HG02642 (cell line): ENCODE data around the gene MED13L.
"Not testable (repeated sequence)": the region's sequence is repeated elsewhere in the genome, so short reads cannot be mapped to it uniquely, and the experiment has no call there.

Experiments
- ATAC-seq: cut with Tn5 transposase; IDR thresholded peaks from one replicate; pipeline ENCODE4 v1.9.1; 2021; ENCODE audit warnings: mild to moderate bottlenecking; ENCODE audit not compliant: unreplicated experiment, poor library complexity

MED13L gene

DNA sequence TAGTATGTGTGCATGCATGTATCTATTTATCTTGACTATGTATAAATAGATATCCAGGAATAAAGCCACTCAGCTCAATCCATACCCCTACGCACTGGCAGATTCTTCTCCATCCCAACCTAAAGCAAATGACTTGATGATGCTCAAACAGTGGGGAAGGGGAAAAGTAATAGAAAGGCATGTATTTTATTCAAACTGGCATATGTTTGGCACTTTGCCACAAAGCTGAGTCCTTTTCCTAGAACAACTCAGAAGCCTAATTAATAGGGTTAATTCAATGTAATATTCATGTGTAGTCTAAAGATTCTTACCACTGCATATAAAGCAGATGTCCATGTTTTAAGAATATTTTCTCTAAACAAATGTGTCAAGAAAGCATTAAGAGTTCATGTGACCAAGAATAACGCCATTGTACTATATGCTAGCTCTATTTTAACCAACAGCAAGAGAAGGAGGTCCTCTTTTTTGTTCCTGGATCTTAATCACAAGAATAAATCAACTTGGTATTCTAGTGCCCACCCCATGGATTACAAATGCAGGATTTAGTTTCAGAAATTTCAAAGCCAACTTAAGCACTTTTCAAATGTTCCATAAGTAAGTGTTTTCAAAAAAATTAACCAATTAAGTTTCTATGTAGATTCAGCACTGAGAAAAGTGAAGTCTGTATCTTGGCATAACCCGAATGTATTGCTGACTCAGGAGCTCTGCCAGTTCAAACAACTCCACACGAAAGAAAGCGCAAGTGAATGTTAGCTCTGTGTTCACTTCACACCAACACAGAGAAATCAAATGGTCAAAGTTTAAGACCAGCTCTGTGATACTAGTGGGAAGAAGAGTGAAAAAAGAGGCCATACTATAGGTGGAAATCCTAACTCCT is 233.6 kb downstream of the MED13L start:
- ATAC-seq: no peak

GRCh38 chr12:116040402-116040801 is 237.1 kb downstream of the MED13L start:
- no peak for ATAC-seq

GRCh38 chr12:116039081-116039480 is 238.4 kb downstream of the MED13L start:
- no peak for ATAC-seq

DNA sequence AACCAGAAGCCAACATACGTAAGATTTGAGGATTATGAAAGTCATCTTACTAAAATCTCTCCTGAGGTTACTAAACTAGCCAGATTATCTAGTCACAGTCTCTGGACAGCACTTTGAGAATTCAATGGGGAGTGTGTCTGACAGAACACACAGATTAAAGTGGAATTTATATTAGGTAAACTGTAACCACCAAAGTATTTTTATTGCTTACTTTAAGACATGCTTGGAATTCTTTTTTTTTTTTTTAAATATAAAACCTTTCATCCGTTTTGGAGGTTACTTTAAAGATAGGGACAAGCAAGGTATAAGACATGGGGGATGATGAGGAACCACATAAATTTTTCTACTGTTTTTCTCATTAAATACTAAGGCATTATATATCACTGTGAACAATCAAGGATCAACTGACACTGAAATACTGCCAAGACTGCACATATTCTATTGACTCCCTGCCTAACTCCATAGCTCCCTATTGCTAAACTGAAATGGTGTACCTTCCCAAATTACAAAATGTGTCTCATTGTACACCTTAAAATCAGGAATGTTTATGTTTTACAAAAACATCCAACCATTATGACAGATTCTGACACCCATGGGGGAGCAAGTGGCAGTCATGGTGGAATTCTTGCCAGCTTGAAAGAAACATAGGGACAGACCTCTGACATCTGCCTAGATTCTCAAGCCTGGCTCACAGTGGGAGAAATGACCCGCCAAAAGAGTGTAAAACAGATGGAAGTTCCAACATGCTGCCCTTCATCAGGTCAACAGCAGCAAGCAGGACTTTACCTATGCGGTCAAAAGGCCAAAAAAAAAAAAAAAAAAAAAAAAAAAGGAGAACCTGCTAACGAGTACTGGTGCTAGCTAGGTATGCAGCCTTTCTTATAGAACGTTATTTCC is 239.3 kb downstream of the MED13L start:
- no peak for ATAC-seq

- ATAC-seq: no peak
Measured at GRCh38 chr12:116033765-116034164, 243.7 kb downstream of the MED13L start.

DNA sequence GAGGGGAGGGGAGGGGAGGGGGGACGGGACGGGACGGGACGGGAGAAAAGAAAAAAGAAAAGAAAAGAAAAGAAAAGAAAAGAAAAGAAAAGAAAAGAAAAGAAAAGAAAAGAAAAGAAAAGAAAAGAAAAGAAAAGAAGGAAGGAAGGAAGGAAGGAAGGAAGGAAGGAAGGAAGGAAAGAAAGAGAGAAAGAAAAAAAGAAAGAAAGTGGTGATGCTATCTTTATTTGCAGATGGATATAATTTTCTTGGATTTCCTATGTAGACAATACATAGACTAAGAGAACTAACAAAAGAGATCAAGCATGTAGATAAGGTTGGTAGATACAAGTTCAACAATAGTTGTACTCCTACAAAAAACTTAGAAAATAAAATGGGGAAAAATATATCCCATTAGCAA is 245.9 kb downstream of the MED13L start:
- ATAC-seq: not testable (repeated sequence)

- no peak for ATAC-seq
Measured at GRCh38 chr12:116028619-116029018, 248.9 kb downstream of the MED13L start.

DNA sequence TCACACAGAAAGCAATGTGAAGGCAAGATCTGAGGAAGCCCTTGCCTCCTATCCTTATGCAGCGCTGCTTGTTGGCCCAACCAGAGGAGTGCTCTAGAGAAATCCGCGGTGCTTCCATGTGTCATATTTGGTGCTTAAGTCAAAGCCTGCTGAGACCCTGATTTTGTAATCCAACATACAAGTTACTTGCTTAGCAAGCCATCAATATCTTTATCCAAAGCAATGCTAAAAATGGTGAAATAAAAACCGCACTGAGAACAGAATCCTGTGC is 250.0 kb downstream of the MED13L start:
- ATAC-seq: no peak

DNA sequence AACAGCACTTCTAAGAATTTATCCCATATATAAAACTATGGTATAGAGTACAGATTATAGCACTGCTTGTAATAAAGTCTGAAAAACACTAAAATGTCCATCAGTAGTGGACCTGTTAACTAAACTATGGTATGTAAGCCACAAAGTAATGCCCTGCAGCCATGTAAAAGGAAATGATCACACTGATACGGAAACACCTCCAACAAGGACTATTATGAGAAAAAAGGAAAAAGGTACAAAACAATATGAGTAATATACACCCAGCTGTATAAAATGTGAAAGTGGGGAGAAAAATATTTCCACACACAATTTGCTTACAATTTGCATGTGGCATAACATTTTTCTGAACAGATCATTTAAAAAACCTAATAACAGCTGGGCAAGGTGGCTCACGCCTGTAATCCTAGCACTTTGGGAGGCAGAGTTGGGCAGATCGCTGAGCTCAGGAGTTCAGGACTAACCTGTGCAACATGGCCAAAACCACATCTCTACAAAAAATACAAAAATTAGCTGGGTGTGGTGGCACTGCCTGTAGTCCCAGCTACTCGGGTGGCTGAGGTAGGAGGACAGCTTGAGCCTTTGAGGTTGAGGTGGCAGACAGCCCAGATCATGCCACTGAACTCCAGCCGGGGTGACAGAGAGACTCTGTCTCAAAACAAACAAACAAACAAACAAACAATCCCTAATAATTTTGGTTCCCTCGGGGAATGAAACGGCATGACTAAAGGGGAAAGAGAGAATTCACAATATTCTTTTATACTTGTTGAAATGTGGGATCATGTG is 250.5 kb downstream of the MED13L start:
- no peak for ATAC-seq

DNA sequence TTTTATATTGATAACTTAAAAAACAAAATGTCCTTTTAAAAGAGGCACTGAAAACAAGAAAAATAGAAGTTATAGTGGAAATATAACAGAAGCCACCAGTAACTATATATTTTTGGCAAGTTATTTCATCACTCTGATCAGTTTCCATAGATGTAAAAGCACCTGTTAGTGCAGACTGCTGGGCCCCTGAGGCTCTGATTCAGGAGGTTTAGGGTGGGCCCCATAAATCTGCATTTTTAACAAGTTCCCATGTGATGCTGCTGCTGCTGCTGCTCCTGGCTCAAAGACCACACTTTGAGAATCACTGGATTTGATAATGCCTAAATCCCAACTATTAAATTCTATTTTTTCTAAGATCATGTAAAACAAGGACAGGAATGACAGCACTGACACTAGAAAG is 251.1 kb downstream of the MED13L start:
- ATAC-seq: no peak

DNA sequence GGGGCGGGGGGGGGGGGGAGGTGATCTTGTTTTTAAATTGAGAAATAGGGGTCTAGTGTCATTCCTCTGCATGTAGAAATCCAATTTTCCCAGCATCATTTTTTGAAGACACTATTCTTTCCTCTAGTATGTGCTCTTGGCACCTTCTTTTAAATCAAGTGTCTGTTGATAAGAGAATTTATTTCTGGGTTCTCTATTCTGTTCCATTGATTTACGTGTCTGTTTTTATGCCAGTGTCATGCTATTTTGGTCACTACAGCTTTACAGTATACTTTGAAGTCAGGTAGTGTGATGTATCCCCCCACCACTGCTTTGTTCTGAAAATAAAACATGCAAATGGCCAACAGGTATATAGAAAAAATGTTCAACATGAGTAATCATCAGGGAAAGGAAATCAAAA is 252.7 kb downstream of the MED13L start:
- ATAC-seq: no peak

GRCh38 chr12:116019415-116019814 is 258.1 kb downstream of the MED13L start:
- no peak for ATAC-seq

GRCh38 chr12:116018282-116018681 is 259.2 kb downstream of the MED13L start:
- no peak for ATAC-seq

DNA sequence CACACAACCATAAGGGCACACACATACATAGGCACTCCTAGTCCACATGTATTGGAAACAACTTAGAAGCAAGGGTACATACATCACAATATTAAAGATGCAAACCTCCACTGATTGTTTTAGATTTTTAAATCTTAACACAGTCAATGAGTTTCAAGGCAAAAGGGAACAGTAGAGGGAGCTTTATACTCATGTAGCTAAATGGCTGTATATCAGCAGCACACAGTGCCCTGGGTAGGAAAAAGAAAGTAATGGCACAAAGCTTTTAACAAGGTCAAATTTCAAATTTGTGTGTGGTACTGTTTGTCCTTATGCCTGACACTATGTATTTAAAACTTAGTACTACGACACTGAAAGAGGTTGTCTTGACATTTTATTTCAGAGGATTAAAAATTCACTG is 262.0 kb downstream of the MED13L start:
- no peak for ATAC-seq

- ATAC-seq: no peak
Measured at GRCh38 chr12:116012757-116013156, 264.7 kb downstream of the MED13L start.

DNA sequence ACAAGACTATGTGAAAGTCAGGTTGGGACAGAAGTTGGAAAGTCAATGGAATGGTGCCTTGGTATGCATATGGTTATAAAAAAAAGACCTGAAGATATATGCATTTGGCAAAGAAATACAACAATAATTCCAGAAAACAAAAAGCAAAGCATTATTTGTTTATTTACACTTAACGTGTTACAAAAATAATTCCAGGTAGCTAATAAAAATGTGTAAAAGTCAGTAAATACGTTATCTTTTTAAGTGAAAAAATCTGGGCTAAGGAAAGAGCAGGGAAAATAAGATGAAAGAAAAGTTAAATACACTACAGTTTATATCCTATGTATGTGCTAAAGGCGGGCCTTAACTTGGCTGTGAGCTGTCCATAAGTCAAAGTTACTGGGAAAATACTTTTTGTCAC is 266.3 kb downstream of the MED13L start:
- ATAC-seq: no peak

- ATAC-seq: no peak
Measured at GRCh38 chr12:116010467-116010866, 267.0 kb downstream of the MED13L start.

DNA sequence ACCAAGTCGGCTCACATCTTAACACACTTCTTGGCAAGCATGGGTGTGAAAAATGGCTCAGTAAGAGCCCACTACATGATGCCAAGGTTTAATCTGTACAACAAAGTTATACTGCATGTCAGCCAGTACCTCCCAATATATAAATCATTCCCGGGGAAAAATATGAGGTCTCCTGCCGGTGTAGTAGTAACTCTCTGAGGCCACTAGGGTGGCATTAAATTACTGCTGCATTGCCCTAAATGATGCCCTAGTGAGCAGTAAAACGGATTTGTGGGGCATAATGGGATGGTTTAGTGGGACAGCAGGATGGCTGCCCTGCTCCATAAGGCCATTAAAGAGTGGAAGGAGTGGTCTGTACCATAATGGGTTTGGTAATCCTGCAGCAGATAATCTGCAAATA is 267.7 kb downstream of the MED13L start:
- ATAC-seq: no peak

DNA sequence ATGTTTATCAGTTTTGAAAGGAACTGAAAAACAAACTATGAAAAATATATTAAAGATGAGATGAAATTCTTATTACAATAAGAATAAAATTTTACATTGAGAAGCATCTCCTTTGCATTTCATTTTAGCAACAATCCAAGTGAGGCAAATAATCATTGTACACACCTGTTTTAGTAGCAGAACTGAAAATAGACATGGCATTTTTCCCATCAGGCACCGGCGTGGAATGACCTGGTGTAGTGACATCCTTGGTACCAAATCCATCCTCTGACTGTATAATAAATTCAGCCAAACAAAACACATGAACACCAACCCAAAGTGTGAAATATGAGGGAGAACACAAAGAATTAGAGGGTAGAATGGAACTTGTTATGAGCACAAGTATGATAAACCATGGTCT is 271.4 kb downstream of the MED13L start:
- ATAC-seq: no peak

GRCh38 chr12:116002890-116003536 is 274.5 kb downstream of the MED13L start:
- no peak for ATAC-seq
